Lower leg skin (tissue), 4 donors: ENCODE results near the gene MSANTD1. TPM values are rescaled to one million over a fixed set of nuclear protein-coding genes. Genes with fewer than 3 reads are reported as not detected.

Experiments
- DNase-seq, 2 donors: peaks; one replicate each; pipeline ENCODE4 v3.0.0-alpha.2; 2019; ENCODE audit warnings: low spot score in 2 of 2
- H3K4me3 ChIP-seq: fragments of 200-600 bp; sonication (generic); 2 replicates; pipeline ENCODE4 v1.5.1; 2017; ENCODE audit warnings: mild to moderate bottlenecking, low read depth; ENCODE audit not compliant: poor library complexity, severe bottlenecking
- CTCF ChIP-seq, 3 donors: fragments of 450-650 bp; IDR thresholded peaks; one replicate each; pipeline ENCODE4 v1.5.1; 2016; ENCODE audit warnings: antibody characterized with exemption in 3 of 3, mild to moderate bottlenecking in 3 of 3, moderate library complexity in 2 of 3
- POLR2A ChIP-seq, 2 donors: fragments of 450-650 bp; IDR thresholded peaks; one replicate each; pipeline ENCODE4 v1.6.1; 2016 to 2017; ENCODE audit warnings: antibody characterized with exemption in 2 of 2, mild to moderate bottlenecking in 1 of 2, moderate library complexity in 1 of 2
- WGBS, 2 donors: methylation state at CpG; one replicate each; pipeline ENCODE4 v1.1.5; 2018; 5-methylcytosine and 5-hydroxymethylcytosine counted together
- intact Hi-C: fragments of 100-400 bp; cut with DNase I; formaldehyde crosslinking; loops from one replicate; pipeline ENCODE4 v1.15.0; 2023; ENCODE audit warnings: low total_unique reads
- total RNA-seq, 4 donors: library from RNA; depleted of rRNA; stranded (reverse); fragments of >200 nt; gene quantifications; one replicate each; pipeline ENCODE4 v1.1.0, GENCODE V29; 2016

The MSANTD1 gene
- total RNA-seq, 4 donors from 2014 or later = 0.19 to 0.76 (median 0.35) TPM

- 79 to 84% methylated on average over 22 of the region's 22 CpGs for WGBS, 2 donors
- no peak overlapping the region for H3K4me3 ChIP-seq
- TF ChIP-seq CTCF (IDR thresholded peaks at IDR 0.05) = no peak
- TF ChIP-seq POLR2A (IDR thresholded peaks at IDR 0.05) = no peak
- intact Hi-C loops = no loop called here
- DNase-seq = peak in 1 of 2 donors; percentile 57
Measured at GRCh38 chr4:3202836-3203820, 45.8 kb upstream of the MSANTD1 start.

DNA sequence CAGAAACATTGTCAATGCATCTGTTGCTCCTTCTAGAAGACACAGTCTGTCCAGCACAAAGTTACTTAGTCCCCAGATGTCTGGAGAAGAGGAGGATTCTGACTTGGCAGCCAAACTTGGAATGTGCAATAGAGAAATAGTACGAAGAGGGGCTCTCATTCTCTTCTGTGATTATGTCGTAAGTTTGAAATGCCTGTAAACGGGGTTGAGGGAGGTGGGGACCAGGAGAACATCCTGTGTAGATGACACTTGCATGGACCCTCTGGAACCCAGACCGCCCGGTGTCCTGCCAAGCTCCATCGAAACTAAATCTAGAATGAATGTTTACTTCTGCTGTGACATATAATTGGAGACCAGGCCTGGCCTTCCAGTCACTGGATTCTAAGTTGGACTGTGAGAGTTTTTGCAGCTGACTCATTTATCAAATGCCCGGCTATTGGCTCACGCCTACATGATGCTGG is 45.0 kb upstream of the MSANTD1 start:
- TF ChIP-seq POLR2A (IDR thresholded peaks at IDR 0.05) (no peak), CTCF (IDR thresholded peaks at IDR 0.05) (no peak)
- 68 to 80% methylated on average over 8 of the region's 8 CpGs for WGBS, 2 donors
- intact Hi-C loops = no loop called here
- H3K4me3 ChIP-seq = no peak overlapping the region
- DNase-seq = peak; percentile 63 to 85

DNA sequence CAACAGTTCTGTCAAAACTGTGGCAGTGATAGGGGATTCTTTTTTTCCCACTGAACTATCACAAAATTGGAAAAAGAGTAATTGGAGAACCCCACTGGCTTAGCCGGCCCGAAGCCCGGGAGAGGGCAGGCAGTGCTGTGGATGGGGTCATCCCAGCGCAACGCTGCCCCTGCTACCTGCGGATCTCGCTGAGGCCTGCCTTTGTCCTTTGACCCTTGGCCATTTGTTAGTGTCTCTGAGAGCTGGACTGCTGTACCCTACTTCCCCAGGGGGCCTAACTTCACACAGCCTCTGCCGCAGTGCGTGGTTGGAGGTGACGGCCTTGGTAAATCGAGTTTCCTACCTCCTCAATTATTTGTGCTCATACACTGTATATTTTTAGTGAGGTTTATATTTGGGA is 43.0 kb upstream of the MSANTD1 start:
- peak in 1 of 2 donors; percentile 68 for DNase-seq

GRCh38 chr4:3206439-3207100 is 42.4 kb upstream of the MSANTD1 start:
- intact Hi-C loops = no loop called here
- no peak overlapping the region for H3K4me3 ChIP-seq
- TF ChIP-seq CTCF (IDR thresholded peaks at IDR 0.05) = no peak
- no peak for TF ChIP-seq POLR2A (IDR thresholded peaks at IDR 0.05)
- peak in 1 of 2 donors; percentile 43 for DNase-seq
- WGBS, 2 donors = 93 to 94% methylated on average over 18 of the region's 18 CpGs

More for the DNA sequence above, 43.0 kb upstream of the MSANTD1 start:
- no peak overlapping the region for H3K4me3 ChIP-seq
- TF ChIP-seq CTCF (IDR thresholded peaks at IDR 0.05) (no peak), POLR2A (IDR thresholded peaks at IDR 0.05) (no peak)
- WGBS, 2 donors = 88 to 92% methylated on average over 11 of the region's 11 CpGs
- intact Hi-C loops = no loop called here

GRCh38 chr4:3207531-3208037 is 41.4 kb upstream of the MSANTD1 start:
- TF ChIP-seq POLR2A (IDR thresholded peaks at IDR 0.05) = no peak
- no peak for TF ChIP-seq CTCF (IDR thresholded peaks at IDR 0.05)
- no peak overlapping the region for H3K4me3 ChIP-seq
- WGBS, 2 donors = 64 to 74% methylated on average over 5 of the region's 5 CpGs
- DNase-seq = peak in 1 of 2 donors; percentile 15
- intact Hi-C loops = no loop called here
